Measurements from ENCODE around the gene GLIS1.

GRCh38 chr1:53545663-53546408 lies 193.1 kb downstream of the GLIS1 start:
- TF ChIP-seq, protein P1, sequence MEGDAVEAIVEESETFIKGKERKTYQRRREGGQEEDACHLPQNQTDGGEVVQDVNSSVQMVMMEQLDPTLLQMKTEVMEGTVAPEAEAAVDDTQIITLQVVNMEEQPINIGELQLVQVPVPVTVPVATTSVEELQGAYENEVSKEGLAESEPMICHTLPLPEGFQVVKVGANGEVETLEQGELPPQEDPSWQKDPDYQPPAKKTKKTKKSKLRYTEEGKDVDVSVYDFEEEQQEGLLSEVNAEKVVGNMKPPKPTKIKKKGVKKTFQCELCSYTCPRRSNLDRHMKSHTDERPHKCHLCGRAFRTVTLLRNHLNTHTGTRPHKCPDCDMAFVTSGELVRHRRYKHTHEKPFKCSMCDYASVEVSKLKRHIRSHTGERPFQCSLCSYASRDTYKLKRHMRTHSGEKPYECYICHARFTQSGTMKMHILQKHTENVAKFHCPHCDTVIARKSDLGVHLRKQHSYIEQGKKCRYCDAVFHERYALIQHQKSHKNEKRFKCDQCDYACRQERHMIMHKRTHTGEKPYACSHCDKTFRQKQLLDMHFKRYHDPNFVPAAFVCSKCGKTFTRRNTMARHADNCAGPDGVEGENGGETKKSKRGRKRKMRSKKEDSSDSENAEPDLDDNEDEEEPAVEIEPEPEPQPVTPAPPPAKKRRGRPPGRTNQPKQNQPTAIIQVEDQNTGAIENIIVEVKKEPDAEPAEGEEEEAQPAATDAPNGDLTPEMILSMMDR (IDR thresholded peaks at IDR 0.05; ENCODE audit: low read depth, low read length), result no peak
- TF ChIP-seq POLR2A (IDR thresholded peaks at IDR 0.05; ENCODE audit: extremely low read depth, insufficient read length), result no peak
- TF ChIP-seq MAX (IDR thresholded peaks at IDR 0.05; ENCODE audit: low read depth, low read length), result no peak
- TF ChIP-seq MYC (IDR thresholded peaks at IDR 0.05; ENCODE audit: low read depth, low read length), result no peak

Measured in NB4 (cell line).